ENCODE measurements around the gene TMBIM1.

DNA sequence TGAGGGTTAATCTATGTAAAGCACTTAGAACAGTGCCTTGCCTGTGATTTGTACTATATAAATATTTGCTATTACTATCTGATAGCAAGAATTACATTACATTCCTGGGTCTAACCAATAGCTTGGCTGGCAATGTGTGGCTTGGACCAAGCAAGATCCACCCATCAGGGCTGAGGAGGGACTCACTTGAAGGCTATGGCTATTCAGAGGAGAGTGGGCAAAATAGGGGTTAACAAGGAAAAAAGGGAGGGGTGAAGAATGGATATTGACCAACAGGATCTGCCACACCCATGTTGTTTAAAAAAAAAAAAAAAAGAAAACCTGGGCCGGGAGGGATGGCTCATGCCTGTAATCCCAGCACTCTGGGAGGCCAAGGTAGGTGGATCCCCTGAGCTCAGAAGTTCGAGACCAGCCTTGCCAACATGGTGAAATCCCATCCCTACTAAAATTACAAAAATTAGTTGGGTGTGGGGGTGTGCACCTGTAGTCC lies 20.0 kb upstream of the TMBIM1 start:
- TF ChIP-seq EZH2 (IDR thresholded peaks at IDR 0.05; ENCODE audit: low read length, missing control alignments) = no peak
- TF ChIP-seq, protein P1, sequence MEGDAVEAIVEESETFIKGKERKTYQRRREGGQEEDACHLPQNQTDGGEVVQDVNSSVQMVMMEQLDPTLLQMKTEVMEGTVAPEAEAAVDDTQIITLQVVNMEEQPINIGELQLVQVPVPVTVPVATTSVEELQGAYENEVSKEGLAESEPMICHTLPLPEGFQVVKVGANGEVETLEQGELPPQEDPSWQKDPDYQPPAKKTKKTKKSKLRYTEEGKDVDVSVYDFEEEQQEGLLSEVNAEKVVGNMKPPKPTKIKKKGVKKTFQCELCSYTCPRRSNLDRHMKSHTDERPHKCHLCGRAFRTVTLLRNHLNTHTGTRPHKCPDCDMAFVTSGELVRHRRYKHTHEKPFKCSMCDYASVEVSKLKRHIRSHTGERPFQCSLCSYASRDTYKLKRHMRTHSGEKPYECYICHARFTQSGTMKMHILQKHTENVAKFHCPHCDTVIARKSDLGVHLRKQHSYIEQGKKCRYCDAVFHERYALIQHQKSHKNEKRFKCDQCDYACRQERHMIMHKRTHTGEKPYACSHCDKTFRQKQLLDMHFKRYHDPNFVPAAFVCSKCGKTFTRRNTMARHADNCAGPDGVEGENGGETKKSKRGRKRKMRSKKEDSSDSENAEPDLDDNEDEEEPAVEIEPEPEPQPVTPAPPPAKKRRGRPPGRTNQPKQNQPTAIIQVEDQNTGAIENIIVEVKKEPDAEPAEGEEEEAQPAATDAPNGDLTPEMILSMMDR (conservative IDR thresholded peaks at IDR 0.05 in 1 of 2, IDR thresholded peaks at IDR 0.05 in 1 of 2; ENCODE audit: low read depth in 1 of 2, low read length in 2 of 2) = no peak

Data from fibroblast of lung (primary cell).